ENCODE results near the gene MAGEA2.
"Not testable (repeated sequence)": the region's sequence is repeated elsewhere in the genome, so short reads cannot be mapped to it uniquely, and the experiment has no call there.

The MAGEA2 gene, protein sequence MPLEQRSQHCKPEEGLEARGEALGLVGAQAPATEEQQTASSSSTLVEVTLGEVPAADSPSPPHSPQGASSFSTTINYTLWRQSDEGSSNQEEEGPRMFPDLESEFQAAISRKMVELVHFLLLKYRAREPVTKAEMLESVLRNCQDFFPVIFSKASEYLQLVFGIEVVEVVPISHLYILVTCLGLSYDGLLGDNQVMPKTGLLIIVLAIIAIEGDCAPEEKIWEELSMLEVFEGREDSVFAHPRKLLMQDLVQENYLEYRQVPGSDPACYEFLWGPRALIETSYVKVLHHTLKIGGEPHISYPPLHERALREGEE

DNA sequence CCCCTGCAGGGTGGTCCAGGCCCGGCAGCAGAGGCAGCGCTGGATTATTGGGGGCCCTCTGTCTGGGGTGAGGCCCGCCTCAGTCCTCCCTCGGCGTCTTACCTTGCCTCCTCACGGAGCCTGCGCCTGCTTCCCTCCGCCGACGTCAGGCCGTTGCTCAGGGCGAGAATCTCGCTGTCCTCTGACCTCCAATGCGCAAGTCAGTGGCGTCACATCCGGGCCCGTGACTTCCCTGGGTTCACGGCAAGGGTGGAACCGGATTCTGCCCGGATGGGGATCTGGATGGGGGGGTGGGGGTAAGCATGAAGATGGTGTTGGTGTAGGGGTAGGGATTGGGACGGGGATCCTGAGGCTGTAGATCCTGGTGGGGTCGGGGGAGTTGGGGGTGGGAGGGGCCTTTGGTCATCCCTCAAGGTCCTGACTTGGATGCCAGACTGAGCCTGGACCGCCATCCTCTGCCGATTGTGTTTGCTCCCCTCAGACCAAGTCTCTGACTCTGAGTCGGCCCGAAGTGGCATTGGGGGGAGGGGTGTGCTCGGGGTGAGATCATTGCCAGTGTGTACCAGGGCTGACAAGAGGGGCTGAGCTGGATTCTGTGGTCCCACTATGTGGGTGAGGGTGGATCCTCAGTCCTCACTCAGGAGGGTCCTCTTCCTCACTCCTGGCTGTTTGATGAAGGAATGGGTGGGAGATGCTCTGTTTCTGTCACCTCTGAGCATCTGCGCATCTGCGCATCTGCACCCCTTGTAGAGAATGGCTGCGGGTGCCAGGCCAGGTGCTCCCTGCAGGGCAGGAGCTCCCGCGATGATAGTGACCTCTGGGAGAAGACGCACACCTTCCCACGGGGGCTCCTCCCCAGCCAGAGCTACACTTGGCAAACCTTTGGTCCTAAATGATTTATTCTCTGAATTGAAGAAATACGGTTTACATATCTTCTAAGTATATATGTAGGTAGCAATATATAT, at the start of gene MAGEA2:
MAGEA2 (minus strand) TSS at position 157 of the 965 bp plus-strand sequence. CDS start 2,479 bp downstream, outside the sequence.
- not testable (repeated sequence) for DNase-seq

DNA sequence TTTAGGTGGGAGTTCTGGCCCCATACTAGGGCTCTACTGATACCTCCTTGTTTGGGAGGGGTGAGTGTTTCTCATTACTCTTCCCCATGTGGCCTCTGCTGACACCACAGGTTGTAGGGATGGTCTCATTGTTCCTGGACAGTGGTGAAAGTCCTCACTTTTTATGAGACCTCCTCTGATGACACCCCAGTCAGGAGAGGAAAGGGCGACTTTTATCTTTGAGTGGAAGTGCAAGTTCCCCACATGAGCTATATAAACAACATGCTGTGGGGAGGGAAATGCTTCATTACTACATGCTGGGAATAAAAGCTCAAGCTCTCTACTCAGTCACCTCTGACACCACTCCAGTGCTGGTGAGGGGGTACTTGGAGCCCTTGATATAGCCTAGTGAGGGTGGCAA, 45.3 kb upstream of the MAGEA2 start:
- DNase-seq: no peak

DNA sequence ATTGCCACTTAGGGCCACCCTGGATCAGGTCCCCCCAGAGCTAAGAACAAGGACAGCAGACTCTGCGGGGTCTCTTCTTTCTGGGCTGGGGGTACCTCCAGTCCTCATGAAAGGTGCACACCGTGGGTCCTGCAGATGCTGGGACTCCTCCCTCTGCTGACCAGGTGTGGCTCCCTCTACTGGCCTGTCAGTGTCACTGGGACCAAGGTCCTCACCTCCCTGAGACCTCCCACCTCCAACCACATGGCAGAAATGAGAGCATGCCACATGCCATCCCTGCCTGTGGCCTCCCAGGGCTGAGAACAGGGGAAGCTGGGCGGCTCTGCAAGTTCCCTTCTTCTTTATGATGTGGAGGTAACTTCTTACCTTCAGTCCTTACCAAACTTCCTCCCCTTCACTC, 33.4 kb upstream of the MAGEA2 start:
- DNase-seq: not testable (repeated sequence)

DNA sequence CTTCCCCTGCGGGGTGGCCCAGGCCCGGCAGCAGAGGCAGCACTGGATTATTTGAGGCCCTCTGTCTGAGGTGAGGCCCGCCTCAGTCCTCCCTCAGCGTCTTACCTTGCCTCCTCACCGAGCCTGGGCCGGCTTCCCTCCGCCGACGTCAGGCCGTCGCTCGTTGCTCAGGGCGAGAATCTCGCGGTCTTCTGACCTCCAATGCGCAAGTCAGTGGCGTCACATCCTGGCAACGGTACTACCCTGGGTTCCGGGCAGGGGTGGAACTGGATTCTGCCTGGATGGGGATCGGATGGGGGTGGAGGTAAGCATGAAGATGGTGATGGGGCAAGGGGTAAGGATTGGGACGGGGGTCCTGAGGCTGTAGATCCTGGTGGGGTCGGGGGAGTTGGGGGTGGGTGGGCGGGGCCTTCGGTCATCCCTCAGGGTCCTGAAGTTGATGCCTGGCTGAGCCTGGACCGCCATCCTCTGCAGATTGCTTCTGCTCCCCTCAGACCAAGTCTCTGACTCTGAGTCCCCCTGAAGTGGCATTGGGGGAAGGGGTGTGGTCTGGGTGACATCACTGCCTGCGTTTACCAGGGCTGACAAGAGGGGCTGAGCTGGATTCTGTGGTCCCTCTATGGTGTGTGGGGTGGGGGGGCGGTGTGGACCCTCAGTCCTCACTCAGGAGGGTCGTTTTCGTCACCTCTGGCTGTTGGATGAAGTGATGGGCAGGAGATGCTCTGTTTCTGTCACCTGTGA, 16.1 kb upstream of the MAGEA2 start, which contains the start of gene MAGEA6:
MAGEA6 (minus strand) TSS at position 141 of the 741 bp plus-strand sequence. CDS start 2,039 bp downstream, outside the sequence.
- DNase-seq: not testable (repeated sequence)

DNA sequence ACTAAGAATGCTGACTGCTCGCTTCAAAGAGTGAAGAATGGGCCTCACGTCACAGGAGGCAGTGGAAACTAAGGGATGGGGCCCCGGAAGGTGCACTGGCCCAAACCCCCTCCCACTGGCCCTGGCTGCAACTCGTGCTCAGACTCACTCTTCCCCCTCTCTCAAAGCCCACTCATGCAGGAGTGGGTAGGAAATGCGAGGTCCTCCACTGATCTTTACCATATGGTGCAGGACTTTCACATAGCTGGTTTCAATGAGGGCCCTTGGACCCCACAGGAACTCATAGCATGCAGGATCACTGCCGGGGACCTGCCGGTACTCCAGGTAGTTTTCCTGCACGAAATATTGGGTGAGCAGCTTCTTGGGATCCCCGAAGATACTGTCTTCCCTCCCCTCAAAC, 12.9 kb upstream of the MAGEA2 start:
- not testable (repeated sequence) for DNase-seq

DNA sequence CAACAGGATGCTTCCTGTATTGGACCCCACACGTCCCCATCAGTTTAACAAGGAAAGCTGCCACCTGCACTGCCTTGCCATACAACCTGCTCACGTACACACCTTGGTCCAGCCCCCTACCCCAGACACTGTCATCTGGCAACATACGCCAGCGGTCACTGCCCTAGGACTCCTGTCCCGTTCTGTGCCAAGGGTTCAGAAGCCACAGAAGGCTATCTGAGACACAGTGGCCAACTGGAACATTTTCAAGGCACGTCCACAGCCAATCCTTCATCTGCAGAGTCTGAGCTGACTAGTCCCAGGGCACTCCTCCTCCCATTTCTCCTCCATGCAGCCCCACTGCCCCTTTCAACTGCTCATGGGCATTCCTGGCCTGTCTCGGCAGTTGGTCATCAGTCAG, 7.9 kb upstream of the MAGEA2 start:
- DNase-seq: not testable (repeated sequence)

DNA sequence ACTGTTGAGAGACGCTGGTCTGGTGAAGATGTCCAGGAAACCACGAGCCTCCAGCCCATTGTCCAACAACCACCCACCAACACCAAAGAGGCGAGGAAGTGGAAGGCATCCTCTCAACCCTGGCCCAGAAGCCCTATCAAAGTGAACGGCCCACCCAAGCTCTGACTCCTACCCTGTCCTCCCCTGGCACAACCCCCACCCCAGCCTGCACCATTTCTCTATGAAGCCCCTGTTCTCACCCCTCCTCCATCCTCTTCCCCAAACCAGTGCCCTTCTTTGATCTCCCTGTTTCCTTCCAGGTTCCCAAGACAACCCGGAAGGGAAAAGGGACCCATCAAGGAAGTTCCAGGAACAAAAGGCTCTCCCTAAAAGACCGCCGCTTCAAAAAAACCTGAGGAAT, 5.9 kb upstream of the MAGEA2 start:
- DNase-seq: not testable (repeated sequence)

DNA sequence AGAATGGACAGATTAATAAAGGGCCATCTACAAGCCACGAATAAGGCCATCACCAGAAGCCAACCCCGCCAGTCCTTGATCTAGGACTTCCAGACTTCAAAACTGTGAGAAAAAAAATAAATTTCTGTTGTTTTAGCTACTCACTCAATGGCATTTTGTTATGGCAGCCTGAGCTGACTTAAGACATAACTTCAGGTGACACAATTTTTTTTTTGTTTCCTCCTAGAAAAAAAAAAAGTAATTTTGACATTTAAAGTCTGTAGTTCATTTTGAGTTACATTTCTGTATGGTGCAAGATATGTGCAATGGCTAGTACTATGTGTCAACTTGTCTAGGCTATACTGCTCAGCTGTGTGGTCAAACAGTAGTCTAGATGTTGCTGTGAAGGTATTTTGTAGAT, 5.3 kb upstream of the MAGEA2 start, which contains the start of gene CSAG3:
CSAG3 (plus strand) TSS at position 301 of the 400 bp plus-strand sequence.
- DNase-seq: not testable (repeated sequence)

DNA sequence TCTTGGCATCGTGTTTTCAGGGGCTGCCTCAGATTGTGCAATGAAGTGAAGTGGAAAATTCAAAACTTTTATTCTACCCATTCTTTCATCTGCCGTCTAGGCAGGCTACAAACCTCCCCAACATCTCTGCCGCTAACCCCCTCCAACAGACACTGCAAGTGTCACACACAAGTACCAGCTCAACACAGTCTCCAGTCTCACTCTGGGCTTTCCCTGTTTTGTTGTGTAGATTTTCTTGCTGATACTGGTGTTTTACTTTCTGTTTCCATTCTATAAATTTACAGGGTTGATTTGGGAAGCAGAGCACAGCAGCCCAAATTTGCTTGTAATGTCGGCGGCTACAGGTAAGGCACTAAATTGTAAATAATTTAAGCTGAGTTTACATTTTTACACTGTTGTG, 1.2 kb upstream of the MAGEA2 start:
- not testable (repeated sequence) for DNase-seq

DNA sequence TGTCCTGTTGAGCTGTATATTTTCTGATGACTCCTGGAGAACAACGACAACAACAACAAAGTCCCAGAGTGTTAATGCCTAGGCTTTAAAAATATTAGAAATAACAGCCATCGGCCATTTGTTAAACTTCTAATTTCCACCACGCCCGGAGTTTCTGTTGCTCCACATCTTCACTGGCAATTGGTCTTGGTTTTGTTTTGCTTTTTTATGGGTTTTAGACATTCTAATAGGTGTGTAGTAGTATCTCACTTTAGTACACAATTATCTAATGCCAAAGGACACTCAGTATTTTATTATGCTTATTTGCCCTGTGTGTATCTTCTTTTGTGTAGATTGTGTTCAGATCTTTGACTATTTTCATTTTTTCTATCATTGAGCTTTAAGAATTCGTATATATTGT, 15.1 kb downstream of the MAGEA2 start:
- DNase-seq: no peak

DNA sequence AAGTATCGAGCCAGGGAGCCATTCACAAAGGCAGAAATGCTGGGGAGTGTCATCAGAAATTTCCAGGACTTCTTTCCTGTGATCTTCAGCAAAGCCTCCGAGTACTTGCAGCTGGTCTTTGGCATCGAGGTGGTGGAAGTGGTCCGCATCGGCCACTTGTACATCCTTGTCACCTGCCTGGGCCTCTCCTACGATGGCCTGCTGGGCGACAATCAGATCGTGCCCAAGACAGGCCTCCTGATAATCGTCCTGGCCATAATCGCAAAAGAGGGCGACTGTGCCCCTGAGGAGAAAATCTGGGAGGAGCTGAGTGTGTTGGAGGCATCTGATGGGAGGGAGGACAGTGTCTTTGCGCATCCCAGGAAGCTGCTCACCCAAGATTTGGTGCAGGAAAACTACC, 17.1 kb downstream of the MAGEA2 start:
- not testable (repeated sequence) for DNase-seq

DNA sequence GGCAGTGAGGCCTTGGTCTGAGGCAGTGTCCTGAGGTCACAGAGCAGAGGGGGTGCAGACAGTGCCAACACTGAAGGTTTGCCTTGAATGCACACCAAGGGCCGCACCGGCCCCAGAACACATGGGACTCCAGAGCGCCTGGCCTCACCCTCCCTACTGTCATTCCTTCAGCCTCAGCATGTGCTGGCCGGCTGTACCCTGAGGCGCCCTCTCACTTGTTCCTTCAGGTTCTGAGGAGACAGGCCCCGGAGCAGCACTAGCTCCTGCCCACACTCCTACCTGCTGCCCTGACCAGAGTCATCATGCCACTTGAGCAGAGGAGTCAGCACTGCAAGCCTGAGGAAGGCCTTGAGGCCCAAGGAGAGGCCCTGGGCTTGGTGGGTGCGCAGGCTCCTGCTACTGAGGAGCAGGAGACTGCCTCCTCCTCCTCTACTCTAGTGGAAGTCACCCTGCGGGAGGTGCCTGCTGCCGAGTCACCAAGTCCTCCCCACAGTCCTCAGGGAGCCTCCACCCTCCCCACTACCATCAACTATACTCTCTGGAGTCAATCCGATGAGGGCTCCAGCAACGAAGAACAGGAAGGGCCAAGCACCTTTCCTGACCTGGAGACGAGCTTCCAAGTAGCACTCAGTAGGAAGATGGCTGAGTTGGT, 17.7 kb downstream of the MAGEA2 start:
- DNase-seq: no peak

DNA sequence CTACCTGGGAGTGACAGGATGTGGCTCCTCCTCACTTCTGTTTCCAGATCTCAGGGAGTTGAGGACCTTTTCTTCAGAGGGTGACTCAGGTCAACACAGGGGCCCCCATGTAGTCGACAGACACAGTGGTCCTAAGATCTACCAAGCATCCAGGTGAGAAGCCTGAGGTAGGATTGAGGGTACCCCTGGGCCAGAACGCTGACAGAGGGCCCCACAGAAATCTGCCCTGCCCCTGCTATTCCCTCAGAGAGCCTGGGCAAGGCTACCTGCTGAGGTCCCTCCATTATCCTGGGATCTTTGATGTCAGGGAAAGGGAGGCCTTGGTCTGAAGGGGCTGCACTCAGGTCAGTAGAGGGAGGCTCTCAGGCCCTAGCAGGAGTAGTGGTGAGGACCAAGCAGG, 18.5 kb downstream of the MAGEA2 start:
- DNase-seq: no peak

DNA sequence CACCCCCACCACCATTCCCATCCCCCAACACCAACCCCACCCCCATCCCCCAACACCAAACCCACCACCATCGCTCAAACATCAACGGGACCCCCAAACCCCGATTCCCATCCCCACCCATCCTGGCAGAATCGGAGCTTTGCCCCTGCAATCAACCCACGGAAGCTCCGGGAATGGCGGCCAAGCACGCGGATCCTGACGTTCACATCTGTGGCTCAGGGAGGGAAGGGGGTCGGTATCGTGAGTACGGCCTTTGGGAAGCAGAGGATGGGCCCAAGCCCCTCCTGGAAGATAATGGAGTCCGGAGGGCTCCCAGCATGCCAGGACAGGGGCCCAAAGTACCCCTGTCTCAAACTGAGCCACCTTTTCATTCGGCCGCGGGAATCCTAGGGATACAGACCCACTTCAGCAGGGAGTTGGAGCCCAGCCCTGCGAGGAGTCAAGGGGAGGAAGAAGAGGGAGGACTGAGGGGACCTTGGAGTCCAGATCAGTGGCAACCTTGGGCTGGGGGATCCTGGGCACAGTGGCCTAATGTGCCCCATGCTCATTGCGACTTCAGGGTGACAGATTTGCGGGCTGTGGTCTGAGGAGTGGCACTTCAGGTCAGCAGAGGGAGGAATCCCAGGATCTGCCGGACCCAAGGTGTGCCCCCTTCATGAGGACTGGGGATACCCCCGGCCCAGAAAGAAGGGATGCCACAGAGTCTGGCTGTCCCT, 19.3 kb downstream of the MAGEA2 start:
- not testable (repeated sequence) for DNase-seq

DNA sequence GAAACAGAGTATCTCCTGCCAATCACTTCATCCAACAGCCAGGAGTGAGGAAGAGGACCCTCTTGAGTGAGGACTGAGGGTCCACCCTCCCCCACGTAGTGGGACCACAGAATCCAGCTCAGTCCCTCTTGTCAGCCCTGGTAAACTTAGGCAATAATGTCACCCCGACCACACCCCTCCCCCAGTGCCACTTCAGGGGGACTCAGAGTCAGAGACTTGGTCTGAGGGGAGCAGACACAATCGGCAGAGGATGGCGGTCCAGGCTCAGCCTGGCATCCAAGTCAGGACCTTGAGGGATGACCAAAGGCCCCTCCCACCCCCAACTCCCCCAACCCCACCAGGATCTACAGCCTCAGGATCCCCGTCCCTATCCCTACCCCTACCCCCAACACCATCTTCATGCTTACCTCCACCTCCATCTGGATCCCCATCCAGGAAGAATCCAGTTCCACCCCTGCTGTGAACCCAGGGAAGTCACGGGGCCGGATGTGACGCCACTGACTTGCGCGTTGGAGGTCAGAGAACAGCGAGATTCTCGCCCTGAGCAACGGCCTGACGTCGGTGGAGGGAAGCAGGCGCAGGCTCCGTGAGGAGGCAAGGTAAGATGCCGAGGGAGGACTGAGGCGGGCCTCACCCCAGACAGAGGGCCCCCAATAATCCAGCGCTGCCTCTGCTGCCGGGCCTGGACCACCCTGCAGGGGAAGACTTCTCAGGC, 20.2 kb downstream of the MAGEA2 start, which contains the start of the genes CSAG1 and MAGEA12:
CSAG1 (minus strand) TSS at position 461 of the 715 bp plus-strand sequence. CDS start 1,261 bp downstream, outside the sequence.
MAGEA12 (plus strand) TSS at position 497 of the 715 bp plus-strand sequence. CDS start 2,405 bp downstream, outside the sequence.
- DNase-seq: no peak

DNA sequence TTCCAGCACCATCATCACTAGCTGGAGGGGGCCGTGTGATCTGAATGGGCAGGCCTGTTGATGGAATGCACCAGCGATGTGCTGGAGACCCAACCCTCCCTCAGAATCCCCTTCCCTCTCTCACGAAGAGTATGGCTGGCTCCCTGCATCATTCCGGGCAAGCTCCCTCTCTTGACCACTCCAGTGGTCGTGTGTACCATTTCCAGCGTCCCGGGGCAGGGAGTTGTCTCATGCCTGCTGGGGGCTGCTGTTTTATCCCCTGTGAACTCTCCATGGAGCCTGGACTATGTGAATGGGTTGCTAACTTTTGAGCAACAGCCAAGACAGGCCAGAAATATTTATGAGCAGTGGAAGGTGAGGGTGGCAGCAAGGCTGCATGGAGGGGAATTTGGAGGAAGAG, 28.2 kb downstream of the MAGEA2 start:
- DNase-seq: no peak

DNA sequence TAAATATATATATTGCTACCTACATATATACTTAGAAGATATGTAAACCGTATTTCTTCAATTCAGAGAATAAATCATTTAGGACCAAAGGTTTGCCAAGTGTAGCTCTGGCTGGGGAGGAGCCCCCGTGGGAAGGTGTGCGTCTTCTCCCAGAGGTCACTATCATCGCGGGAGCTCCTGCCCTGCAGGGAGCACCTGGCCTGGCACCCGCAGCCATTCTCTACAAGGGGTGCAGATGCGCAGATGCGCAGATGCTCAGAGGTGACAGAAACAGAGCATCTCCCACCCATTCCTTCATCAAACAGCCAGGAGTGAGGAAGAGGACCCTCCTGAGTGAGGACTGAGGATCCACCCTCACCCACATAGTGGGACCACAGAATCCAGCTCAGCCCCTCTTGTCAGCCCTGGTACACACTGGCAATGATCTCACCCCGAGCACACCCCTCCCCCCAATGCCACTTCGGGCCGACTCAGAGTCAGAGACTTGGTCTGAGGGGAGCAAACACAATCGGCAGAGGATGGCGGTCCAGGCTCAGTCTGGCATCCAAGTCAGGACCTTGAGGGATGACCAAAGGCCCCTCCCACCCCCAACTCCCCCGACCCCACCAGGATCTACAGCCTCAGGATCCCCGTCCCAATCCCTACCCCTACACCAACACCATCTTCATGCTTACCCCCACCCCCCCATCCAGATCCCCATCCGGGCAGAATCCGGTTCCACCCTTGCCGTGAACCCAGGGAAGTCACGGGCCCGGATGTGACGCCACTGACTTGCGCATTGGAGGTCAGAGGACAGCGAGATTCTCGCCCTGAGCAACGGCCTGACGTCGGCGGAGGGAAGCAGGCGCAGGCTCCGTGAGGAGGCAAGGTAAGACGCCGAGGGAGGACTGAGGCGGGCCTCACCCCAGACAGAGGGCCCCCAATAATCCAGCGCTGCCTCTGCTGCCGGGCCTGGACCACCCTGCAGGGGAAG, 39.5 kb downstream of the MAGEA2 start, which contains the start of gene MAGEA2B:
MAGEA2B (plus strand) TSS at position 814 of the 973 bp plus-strand sequence. CDS start 2,479 bp downstream, outside the sequence.
- not testable (repeated sequence) for DNase-seq

DNA sequence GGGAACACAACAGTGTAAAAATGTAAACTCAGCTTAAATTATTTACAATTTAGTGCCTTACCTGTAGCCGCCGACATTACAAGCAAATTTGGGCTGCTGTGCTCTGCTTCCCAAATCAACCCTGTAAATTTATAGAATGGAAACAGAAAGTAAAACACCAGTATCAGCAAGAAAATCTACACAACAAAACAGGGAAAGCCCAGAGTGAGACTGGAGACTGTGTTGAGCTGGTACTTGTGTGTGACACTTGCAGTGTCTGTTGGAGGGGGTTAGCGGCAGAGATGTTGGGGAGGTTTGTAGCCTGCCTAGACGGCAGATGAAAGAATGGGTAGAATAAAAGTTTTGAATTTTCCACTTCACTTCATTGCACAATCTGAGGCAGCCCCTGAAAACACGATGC, 40.4 kb downstream of the MAGEA2 start:
- DNase-seq: not testable (repeated sequence)

DNA sequence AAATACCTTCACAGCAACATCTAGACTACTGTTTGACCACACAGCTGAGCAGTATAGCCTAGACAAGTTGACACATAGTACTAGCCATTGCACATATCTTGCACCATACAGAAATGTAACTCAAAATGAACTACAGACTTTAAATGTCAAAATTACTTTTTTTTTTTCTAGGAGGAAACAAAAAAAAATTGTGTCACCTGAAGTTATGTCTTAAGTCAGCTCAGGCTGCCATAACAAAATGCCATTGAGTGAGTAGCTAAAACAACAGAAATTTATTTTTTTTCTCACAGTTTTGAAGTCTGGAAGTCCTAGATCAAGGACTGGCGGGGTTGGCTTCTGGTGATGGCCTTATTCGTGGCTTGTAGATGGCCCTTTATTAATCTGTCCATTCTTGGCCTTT, 44.5 kb downstream of the MAGEA2 start, which contains the start of gene CSAG2:
CSAG2 (minus strand) TSS at position 101 of the 400 bp plus-strand sequence. CDS start 161 bp downstream, outside the sequence.
- DNase-seq: not testable (repeated sequence)
